NCI-H2081 treated with DMSO at 0.1 percent for 48 hours (cell line): Measurements from ENCODE around the gene PSMA5.
"Not testable (repeated sequence)": the region's sequence is repeated elsewhere in the genome, so short reads cannot be mapped to it uniquely, and the experiment has no call there.

Experiments
- DNase-seq: peaks from one replicate; lab custom pipeline; 2025; lab: John Stamatoyannopoulos, UW

PSMA5 gene

GRCh38 chr1:109392037-109392787, 34.0 kb downstream of the PSMA5 start:
- no peak for DNase-seq

- DNase-seq = no peak
Measured at GRCh38 chr1:109391626-109392025, 34.6 kb downstream of the PSMA5 start.

- DNase-seq = no peak
Measured at GRCh38 chr1:109391157-109391556, 35.1 kb downstream of the PSMA5 start.

- DNase-seq = no peak
Measured at GRCh38 chr1:109389638-109390341, 36.5 kb downstream of the PSMA5 start.

GRCh38 chr1:109388884-109389637, 37.2 kb downstream of the PSMA5 start:
- DNase-seq = no peak

- DNase-seq = no peak
Measured at GRCh38 chr1:109388208-109388711, 38.0 kb downstream of the PSMA5 start.

GRCh38 chr1:109386054-109386717, 40.1 kb downstream of the PSMA5 start:
- no peak for DNase-seq

- DNase-seq = no peak
Measured at GRCh38 chr1:109385417-109385816, 40.8 kb downstream of the PSMA5 start.

- DNase-seq = no peak
Measured at GRCh38 chr1:109383854-109384253, 42.4 kb downstream of the PSMA5 start.

GRCh38 chr1:109383087-109383779, 43.0 kb downstream of the PSMA5 start:
- DNase-seq = no peak

- DNase-seq = no peak
Measured at GRCh38 chr1:109381573-109381972, 44.7 kb downstream of the PSMA5 start.

GRCh38 chr1:109379907-109380306, 46.3 kb downstream of the PSMA5 start:
- no peak for DNase-seq

GRCh38 chr1:109379422-109379821, 46.8 kb downstream of the PSMA5 start:
- DNase-seq = no peak

GRCh38 chr1:109377698-109378097, 48.5 kb downstream of the PSMA5 start:
- no peak for DNase-seq

- DNase-seq = not testable (repeated sequence)
Measured at GRCh38 chr1:109373696-109374095, 52.6 kb downstream of the PSMA5 start.

GRCh38 chr1:109373126-109373525, 53.1 kb downstream of the PSMA5 start:
- no peak for DNase-seq

GRCh38 chr1:109372281-109372680, 54.0 kb downstream of the PSMA5 start:
- no peak for DNase-seq

- no peak for DNase-seq
Measured at GRCh38 chr1:109371341-109371739, 54.9 kb downstream of the PSMA5 start.

- DNase-seq = no peak
Measured at GRCh38 chr1:109370712-109371340, 55.4 kb downstream of the PSMA5 start.

GRCh38 chr1:109369167-109369746, 57.0 kb downstream of the PSMA5 start:
- DNase-seq = no peak

GRCh38 chr1:109368464-109368863, 57.8 kb downstream of the PSMA5 start:
- DNase-seq = no peak
